Activated T-helper 9 cell treated with anti-CD3 and anti-CD28 coated beads, Interleukin-2, amount 50 U/mL, for 16 hours (primary cell): ENCODE measurements around the gene AQR.

Experiments
- DNase-seq: peaks from one replicate; pipeline ENCODE4 v3.0.0-alpha.2; 2020; ENCODE audit warnings: low read depth

AQR gene

DNA sequence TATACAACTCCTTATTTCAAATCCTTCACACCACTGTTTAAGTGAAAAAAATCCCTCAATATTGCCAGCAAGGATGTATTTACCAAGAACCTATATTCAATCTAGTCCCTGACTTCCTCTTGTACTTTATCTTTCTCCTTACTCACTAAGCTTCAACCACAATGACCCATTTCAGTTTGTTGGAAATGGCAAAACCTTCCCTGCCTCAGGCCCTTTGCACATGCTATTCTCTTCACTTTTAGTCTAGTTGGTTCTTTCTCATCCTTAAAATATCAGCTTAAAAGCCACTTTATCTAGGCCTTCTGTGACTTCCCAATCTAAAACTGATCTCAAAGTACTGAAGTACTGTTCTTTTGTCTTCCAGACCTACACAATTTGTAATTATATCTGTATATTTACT is 92.9 kb downstream of the AQR start:
- DNase-seq, result no peak

DNA sequence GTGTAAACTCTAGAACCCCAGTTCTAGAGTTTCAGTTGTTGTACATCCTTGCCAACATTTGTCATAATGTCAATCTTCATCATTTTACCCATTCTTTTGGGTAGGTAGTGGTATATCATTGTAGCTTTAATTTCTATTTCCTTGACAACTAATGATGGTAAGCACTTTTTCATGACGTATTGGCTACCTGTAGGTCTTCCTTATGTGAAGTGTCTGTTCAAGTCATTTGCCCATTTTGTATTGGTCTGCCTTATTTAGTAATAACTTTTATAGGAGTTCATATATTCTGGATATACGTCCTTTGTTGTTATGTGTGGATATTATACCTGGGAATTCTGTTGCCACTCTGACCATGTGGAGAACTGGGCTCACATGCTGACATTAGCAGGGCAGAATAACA is 100.4 kb downstream of the AQR start:
- no peak for DNase-seq

GRCh38 chr15:34865531-34865930 is 104.0 kb downstream of the AQR start:
- no peak for DNase-seq

DNA sequence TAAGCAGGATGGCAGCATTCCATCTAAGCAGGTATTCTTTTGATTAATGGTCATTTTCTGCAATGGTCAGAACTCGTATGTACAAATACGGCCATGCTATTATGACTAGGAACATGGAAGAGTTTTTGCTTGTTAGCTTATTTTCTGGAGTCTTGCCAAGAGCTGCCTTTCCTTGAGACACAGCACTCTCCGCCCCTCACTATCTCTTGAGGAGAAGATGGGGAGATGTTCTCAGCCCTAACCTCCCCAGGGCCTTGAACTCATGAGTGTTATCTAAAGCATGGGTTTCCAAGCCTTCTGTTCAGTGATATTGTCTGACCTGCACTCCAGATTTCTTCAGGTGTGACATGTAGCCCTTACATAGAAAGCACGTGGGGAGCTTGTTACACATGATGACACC is 108.3 kb downstream of the AQR start:
- DNase-seq, result no peak

DNA sequence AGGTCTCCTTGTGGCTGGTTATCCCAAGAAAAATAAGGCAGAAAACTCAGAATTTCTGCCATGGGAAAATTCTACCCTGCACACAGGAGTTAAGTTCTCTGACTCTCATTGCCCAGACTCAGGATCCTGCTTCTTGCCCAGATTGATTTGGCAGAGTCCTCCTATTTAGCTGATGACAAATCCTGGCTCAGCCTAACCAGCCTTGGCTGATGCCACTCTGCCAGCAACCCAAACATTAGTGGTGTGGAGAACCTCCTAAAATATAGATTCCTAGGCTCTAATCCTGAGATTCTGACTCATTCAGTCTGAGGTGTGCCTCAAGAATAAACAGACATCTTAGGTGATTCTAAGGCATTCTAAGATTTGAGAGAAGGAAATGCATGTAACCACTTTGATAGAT is 113.6 kb downstream of the AQR start:
- DNase-seq, result no peak

GRCh38 chr15:34855413-34855812 is 114.1 kb downstream of the AQR start:
- no peak for DNase-seq

DNA sequence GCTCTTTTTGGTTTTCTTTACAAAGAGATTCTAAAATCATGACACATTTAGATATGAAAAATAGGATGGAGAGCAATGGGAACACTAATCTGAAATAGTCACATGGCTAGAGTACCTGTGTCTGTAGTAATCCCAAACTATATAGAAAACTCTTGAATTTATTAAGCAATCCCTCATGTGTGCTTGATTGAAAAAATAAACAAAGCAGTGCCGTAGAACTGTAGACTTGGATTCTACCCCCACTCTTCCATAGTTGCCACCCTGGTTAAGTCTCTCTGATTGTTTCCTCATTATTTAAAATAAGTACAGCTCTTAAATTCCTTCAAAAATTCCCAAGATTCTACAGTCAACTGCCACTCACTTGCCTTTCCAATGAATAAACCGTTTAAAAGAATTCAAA is 115.3 kb downstream of the AQR start:
- DNase-seq, result no peak

DNA sequence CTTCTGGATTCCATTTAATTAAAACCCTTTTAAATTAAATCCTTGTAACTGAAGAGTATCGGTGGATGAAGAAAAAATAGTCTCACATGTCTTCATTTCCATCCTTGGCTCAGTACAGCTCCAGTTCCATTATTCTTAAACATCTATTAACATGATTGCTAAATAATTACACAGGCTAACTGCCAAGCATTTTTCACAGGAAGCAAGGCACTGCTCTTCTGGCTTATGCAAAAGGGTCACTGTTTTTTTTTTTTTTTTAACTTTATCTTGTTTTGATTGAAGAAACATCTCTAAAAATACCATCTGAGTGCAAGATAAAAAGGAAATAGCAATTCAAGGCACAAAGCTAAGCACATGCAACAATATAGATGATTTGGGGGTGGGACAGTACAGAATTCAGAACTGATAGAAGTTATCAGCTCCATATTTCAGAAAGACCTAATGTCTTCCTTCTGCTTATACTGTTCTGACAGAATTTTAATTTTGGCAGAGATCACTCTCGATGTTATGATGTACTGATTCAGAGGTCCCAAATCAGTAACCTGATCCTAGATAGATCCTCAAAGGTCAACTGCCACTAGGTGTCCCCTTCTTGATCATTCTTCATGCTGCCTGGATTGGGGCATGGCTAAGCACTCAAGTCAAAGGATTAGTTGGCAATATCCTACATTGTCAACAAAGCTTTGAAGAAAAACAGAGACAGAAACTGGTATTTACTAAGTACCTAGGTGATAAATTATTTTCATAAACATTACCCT is 116.4 kb downstream of the AQR start:
- DNase-seq, result no peak

- no peak for DNase-seq
Measured at GRCh38 chr15:34851751-34852150, 117.8 kb downstream of the AQR start.

DNA sequence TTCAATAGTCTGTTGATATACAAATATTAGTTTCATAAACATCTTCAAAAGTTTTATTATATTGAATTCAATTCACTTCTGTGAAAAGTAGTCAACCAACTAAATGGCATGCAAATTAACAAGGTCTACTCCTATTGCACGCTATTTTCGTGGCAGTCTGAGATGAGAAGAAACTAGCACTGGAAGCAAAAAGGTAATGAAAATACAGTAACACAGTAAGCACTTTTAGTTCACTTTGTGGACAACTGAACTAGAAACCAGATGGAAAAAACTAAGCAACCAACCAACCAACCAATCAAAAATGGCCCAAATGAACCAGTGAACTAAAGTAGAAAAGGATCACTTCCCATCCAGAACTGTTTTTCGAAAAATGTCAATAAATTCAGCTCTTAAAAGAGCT is 118.5 kb downstream of the AQR start:
- no peak for DNase-seq

DNA sequence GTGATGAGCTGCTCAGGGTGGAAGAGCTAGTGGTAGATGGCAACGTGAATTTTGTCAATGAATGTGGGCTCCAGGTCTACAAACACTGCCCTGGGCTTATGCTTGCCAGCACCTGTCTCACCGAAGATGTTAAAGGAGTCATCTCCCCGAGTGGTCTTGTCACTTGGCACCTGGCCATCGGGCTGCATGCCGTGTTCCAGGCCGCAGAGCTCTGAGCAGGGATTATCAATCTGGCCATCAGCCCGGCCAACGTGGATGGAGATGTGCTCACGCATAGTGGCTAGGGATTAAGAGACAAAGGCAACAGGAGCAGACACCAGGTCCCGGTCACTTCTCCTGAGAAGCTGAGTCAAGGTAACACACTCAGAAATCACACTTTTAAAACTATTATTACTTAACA is 119.4 kb downstream of the AQR start:
- no peak for DNase-seq

DNA sequence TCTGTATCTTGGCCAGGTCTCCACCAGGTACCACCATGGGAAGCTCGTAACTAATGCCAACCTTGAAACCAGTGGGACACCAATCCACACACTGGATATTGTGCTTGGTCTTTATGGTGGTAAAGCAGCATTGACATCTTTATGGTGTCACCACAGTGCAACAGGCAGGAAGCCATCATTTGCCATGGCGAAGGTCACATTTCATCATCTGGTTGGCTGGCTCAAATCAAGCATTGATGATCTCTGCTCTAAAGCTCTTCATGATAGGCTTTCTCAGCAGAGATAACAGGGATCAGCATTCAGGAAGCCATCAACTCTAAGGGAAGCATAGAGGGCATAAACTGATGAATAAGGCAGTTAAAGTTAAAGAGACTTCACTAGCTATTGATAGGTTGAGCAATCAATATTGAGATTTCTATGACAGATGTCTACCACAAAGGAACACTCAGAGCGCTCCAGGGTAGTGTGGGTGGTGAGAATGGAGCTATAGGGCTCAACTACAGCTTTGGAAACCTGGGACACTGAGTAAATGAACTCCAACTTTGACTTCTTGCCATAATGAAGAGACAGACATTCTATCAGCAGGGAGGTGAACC is 120.1 kb downstream of the AQR start:
- no peak for DNase-seq

- no peak for DNase-seq
Measured at GRCh38 chr15:34847598-34847997, 121.9 kb downstream of the AQR start.

DNA sequence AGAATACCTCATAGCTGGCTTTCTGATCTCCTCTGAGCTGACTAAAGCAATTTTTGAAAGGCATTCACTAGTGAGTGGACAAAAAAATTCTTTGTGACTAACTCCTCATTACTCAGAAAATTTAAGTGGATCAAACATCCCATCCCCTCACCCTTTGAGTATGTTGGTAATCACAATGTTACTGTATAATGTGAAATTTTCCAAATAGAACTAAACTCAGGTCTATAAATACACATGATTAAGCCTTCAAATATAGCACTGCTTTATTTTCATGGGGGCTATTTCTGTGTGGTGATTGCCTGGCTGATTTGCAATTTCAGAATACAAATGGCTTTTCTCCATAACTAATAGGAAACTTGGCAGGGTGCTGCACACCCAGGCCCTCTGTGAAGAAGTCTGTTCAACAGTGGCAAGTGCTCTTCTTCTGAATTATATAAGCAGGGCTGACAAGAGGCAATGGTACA is 128.2 kb downstream of the AQR start:
- no peak for DNase-seq

DNA sequence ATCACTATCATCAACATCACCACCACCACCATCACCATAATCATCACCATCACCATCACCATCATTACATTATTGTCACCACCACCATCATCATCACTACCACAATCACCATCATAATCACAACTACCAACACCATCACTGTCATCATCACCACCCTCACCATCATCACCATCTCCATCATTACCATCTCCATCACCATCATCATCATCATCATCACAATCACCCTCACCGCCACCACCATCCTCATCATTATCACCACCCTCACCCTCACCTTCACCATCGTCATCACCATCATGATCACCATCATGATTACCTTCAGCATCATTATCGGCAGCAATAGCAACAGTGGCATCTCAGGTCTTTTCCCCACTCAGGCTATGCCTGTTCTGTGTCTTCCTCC is 131.3 kb downstream of the AQR start:
- no peak for DNase-seq

DNA sequence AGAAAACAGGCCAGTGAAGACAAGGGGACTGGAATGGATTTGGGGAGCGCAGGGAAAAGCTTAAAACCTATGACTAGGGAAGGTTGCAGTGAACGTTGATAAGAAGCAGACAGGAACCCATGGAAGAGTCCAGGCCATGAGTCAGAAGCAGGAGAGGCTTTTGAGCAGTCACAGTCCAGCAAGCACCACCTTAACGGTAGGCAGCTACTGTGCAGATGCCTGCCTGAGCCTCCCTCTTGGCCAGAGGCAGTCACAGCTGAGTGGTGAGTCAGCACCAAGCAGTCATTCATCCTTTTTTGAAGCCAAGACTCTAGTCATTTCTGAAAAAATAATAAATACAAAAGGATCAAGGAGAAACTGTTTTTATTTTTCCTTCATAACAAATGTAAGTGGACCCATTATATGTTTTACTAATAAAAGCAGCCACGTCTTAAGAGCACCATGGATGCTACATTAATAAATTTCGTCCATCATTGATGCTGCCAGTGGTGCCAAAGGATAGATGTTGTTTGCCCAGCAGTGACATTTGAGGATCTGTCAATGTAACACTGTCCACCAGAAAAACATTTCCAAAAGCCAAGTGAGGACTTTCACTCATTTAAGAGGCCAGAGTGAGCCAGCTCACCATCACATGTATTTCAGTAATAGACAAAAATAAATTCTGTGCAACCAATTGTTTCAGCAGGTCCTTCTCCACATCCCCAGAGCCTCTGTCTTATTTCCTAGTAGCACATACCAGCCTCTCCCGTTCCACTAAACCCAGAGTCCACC is 132.1 kb downstream of the AQR start:
- DNase-seq, result no peak

GRCh38 chr15:34828145-34828911 is 141.2 kb downstream of the AQR start:
- DNase-seq, result no peak

- DNase-seq, result no peak
Measured at GRCh38 chr15:34821831-34822230, 147.7 kb downstream of the AQR start.

DNA sequence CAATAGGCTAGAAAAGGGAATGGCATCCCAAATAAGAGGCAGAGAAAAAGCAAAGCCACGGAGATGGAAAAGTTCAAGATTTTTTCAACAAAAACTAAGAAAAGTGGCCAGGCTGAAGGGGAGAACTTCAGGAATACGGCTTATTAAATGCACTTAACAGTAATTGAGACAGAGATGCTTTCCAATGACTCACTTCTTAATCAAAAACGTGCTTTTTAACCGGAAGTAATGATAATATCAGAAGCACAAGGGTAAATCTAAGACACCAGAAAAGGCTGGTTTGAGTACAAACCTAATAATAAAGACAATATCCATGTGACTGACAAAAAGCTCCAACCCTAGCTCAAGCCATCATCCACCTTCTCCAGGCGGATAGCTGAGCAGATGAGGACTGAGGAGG is 149.4 kb downstream of the AQR start:
- no peak for DNase-seq

- no peak for DNase-seq
Measured at GRCh38 chr15:34818526-34818925, 151.0 kb downstream of the AQR start.

DNA sequence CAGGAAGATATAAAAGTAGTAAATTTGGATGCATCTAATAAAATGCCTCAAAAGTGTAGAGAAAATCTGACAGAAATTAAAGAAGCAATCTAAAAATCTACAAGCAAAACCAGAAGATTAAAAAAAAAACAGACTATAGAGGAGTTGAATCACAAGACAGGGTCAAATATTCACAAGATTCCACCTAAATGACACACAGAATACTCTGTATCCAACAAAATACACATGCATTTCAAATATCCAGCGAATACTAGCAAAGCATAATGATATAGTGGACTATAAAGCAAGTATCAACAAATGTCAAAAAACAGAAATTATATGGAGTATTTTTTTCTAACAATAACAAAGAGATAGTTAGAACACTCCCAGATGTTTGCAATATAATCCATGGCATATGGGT is 153.7 kb downstream of the AQR start:
- no peak for DNase-seq

GRCh38 chr15:34813446-34814190 is 155.9 kb downstream of the AQR start:
- DNase-seq, result no peak
